MCF 10A (cell line): ENCODE data around the gene AP3S2. TPM values are rescaled to one million over a fixed set of nuclear protein-coding genes. Genes with fewer than 3 reads are reported as not detected.
A peak's percentile ranks its signal among the peaks of the same experiment; 100 is the strongest.

Experiments used
- BruUV-seq: library from RNA; stranded (reverse); fragments of 400-500 nt; replicated peaks from 2 replicates; lab custom pipeline; 2021; lab: Mats Ljungman, UMichigan
- CTCF ChIA-PET: fragments of 300-600 bp; sonication (Branson Sonifier 250); formaldehyde crosslinking; extraction: SDS; loops from one replicate; lab custom pipeline; 2021; ENCODE audit warnings: antibody characterized with exemption, inconsistent platforms; lab: Yijun Ruan, JAX
- POLR2A ChIA-PET: fragments of 300-600, 350-650 bp; sonication (Branson Sonifier 250); formaldehyde crosslinking; extraction: SDS; loops from one replicate; lab custom pipeline; 2020; ENCODE audit warnings: antibody characterized with exemption, inconsistent platforms; lab: Yijun Ruan, JAX
- DNase-seq: peaks from one replicate; pipeline ENCODE4 v3.0.0-alpha.2; 2018; ENCODE audit not compliant: unreplicated experiment
- H3K27ac Mint-ChIP-seq: one replicate; pipeline ENCODE4 v1.8.0; 2022; ENCODE audit warnings: mild to moderate bottlenecking, low read depth, mixed read lengths; ENCODE audit not compliant: unreplicated experiment
- H3K27me3 Mint-ChIP-seq: one replicate; pipeline ENCODE4 v1.8.0; 2022; ENCODE audit warnings: mixed read lengths; ENCODE audit not compliant: insufficient read depth, unreplicated experiment
- H3K36me3 Mint-ChIP-seq: one replicate; pipeline ENCODE4 v1.8.0; 2022; ENCODE audit warnings: mild to moderate bottlenecking, moderate library complexity, mixed read lengths; ENCODE audit not compliant: insufficient read depth, unreplicated experiment
- H3K4me1 Mint-ChIP-seq: one replicate; pipeline ENCODE4 v1.8.0; 2022; ENCODE audit warnings: mixed read lengths; ENCODE audit not compliant: insufficient read depth, unreplicated experiment
- H3K4me3 Mint-ChIP-seq: one replicate; pipeline ENCODE4 v1.8.0; 2022; ENCODE audit warnings: mild to moderate bottlenecking, moderate library complexity, mixed read lengths; ENCODE audit not compliant: unreplicated experiment
- H3K9me3 Mint-ChIP-seq: one replicate; pipeline ENCODE4 v1.8.0; 2022; ENCODE audit warnings: mixed read lengths; ENCODE audit not compliant: unreplicated experiment
- intact Hi-C: fragments of 100-400 bp; cut with micrococcal nuclease; formaldehyde crosslinking; loops from 2 replicates; pipeline ENCODE4 v1.14.1; 2022
- total RNA-seq: library from RNA; stranded (reverse); gene quantifications from 2 replicates; pipeline ENCODE4 v1.2.3, GENCODE V29; 2022
- TF ChIP-seq, protein P1 (sequence below): fragments of 200-600 bp; IDR thresholded peaks from one replicate; pipeline ENCODE4 v1.8.0; 2022; ENCODE audit warnings: antibody characterized with exemption, mild to moderate bottlenecking; ENCODE audit not compliant: unreplicated experiment

Gene AP3S2
- total RNA-seq, 1 experiment from 2014 or later: 38.4 TPM

DNA sequence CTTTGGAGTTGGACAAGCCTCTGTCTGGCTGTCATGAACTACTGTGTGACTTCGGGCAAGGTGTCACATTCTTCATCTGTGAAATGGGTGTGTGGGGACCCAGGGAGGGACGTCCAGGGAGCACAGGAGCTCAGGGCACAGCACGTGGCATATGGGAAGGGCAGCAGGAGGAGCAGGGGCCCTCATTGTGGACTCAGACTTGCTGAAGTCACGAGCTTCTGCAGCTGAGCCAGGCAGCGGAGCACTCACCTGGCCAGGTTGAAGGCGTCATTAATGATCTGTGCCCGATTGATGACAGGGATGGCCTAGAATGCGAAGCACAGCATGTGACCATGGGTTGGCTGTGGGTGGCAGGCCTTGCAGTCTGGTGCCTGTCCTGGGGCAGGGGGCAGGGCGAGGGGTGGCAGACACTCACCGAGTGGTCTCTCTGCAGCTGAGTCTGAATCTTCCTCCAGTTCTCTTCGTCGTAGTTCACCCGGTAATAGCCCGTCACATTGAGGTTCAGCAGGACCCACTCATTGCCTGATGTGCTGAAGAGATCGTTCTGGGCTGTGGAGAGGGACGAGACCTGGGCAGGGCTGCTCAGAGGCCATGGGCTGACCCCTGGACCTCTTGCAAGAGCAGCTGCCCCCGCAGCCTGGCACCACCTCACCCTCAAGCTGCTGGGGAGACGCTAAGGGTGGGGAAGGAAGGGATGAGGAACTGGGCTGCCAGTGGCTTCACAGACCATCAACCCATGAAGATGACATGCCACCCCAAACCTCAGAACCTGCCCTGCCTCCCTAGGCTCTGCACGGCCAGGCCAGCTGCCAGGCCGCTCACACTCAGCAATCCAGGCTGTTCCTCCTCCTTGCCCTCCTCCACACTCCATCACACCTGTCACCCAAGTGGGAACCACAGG lies 94.5 kb downstream of the AP3S2 start:
- intact Hi-C loops: no loop called here
- ChIA-PET POLR2A (no interaction called here), CTCF (interaction anchor here (0.6 to 1.1 kb wide), 4 partner anchors 10 to 89 kb away, joined by 3 to 5 read pairs (median 3); no protein-coding TSS in a partner anchor)

DNA sequence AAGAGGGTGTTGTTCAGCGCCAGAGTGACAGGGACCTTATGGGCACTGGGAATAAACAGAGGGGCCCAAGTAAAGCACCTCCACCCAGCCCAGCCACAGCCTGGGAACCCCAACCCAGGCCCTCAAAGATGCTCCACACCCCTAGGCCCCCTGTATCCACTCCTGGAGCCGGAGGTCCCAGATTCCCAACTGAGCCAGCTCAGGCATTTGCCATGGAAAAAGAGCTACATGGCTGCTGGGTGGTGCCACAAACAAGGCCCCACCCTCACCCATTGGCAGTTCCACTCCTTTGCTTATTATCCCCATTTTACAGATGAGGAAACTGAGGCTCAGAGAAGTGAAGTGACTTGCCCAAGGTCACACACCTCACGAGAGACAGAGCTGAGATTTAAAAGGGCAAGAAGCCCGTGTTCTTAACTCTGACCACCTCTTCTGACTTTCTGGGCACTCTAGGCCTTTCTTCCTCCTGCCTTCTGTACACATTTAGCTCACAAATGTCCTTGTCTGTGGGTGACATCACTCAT lies 96.1 kb downstream of the AP3S2 start:
- H3K27ac Mint-ChIP-seq: no peak overlapping the region
- peaks cover 22% of the 10 kb centered on the region for H3K4me1 Mint-ChIP-seq
- peaks cover 100% of the 10 kb centered on the region for H3K36me3 Mint-ChIP-seq
- BruUV-seq: no TSS peak
- DNase-seq: no peak
- ChIA-PET CTCF (interaction anchor here (0.7 to 1.2 kb wide), 4 partner anchors 25 to 91 kb away, joined by 4 to 5 read pairs (median 4); no protein-coding TSS in a partner anchor), POLR2A (interaction anchor here (0.5 to 1.1 kb wide), 3 partner anchors 9 to 35 kb away, joined by 3 to 5 read pairs (median 3); no protein-coding TSS in a partner anchor)
- no peak overlapping the region for H3K4me3 Mint-ChIP-seq
- TF ChIP-seq, protein P1, sequence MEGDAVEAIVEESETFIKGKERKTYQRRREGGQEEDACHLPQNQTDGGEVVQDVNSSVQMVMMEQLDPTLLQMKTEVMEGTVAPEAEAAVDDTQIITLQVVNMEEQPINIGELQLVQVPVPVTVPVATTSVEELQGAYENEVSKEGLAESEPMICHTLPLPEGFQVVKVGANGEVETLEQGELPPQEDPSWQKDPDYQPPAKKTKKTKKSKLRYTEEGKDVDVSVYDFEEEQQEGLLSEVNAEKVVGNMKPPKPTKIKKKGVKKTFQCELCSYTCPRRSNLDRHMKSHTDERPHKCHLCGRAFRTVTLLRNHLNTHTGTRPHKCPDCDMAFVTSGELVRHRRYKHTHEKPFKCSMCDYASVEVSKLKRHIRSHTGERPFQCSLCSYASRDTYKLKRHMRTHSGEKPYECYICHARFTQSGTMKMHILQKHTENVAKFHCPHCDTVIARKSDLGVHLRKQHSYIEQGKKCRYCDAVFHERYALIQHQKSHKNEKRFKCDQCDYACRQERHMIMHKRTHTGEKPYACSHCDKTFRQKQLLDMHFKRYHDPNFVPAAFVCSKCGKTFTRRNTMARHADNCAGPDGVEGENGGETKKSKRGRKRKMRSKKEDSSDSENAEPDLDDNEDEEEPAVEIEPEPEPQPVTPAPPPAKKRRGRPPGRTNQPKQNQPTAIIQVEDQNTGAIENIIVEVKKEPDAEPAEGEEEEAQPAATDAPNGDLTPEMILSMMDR: no peak
- intact Hi-C loops: no loop called here
- no peaks in the 10 kb centered on the region for H3K9me3 Mint-ChIP-seq
- no peaks in the 10 kb centered on the region for H3K27me3 Mint-ChIP-seq

More for the DNA sequence above, 94.5 kb downstream of the AP3S2 start:
- peak overlapping the region; percentile 47 for H3K27ac Mint-ChIP-seq
- no peak overlapping the region for H3K4me3 Mint-ChIP-seq
- no peaks in the 10 kb centered on the region for H3K27me3 Mint-ChIP-seq
- BruUV-seq: no TSS peak
- H3K36me3 Mint-ChIP-seq: peaks cover 99% of the 10 kb centered on the region
- H3K4me1 Mint-ChIP-seq: peaks cover 22% of the 10 kb centered on the region
- no peak for DNase-seq
- H3K9me3 Mint-ChIP-seq: no peaks in the 10 kb centered on the region
- TF ChIP-seq, protein P1: no peak

DNA sequence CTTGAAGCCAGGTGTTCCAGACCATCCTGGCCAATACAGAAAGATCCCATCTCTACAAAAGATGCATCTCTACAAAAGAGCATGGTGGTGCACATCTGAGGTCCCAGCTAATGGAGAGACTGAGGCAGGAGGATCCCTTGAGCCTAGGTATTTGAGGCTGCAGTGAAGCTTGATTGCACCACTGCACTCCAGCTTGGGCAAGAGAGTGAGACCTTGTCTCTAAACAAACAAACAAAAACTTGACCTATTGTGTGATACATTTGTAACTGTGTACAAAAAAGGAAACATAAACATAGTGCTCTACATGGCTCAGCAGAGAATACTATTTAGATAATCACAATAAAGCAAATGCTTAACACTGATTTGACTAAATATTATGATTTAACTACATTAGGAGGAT lies 97.8 kb downstream of the AP3S2 start:
- Mint-ChIP-seq H3K27me3 (no peaks in the 10 kb centered on the region), H3K36me3 (peaks cover 98% of the 10 kb centered on the region), H3K4me3 (no peak overlapping the region), H3K4me1 (peaks cover 22% of the 10 kb centered on the region), H3K9me3 (no peaks in the 10 kb centered on the region), H3K27ac (peak overlapping the region; percentile 10)
- no peak for DNase-seq
- BruUV-seq: no TSS peak
- TF ChIP-seq, protein P1: no peak
- intact Hi-C loops: no loop called here
- ChIA-PET POLR2A (interaction anchor here (0.7 to 1.5 kb wide), 3 partner anchors 12 to 18 kb away, joined by 3 read pairs; partner anchors contain the start of gene ANPEP), CTCF (interaction anchor here (0.7 kb wide), 1 partner anchor 33 kb away, joined by 3 read pairs; no protein-coding TSS in a partner anchor)
